VCaP (cell line): ENCODE data around the gene MED20.

ENCODE experiments used
- H3K27ac ChIP-seq: fragments of 450-650 bp; 2 replicates; pipeline ENCODE4 v1.5.1; 2017
- CTCF ChIP-seq: fragments of 450-650 bp; conservative IDR thresholded peaks from 2 replicates; pipeline ENCODE4 v1.5.1; 2017; ENCODE audit warnings: mild to moderate bottlenecking, moderate library complexity

Gene MED20

GRCh38 chr6:41895300-41896233, 25.4 kb downstream of the MED20 start, which contains the start of gene USP49:
USP49 (minus strand) TSS chr6:41895375; CDS start chr6:41806983, 88,392 bp downstream.
- no peak for TF ChIP-seq CTCF
- H3K27ac ChIP-seq, result peak within 1 kb of the TSS; percentile 65

GRCh38 chr6:41894366-41895299, 26.3 kb downstream of the MED20 start:
- peak overlapping the region; percentile 65 for H3K27ac ChIP-seq
- no peak for TF ChIP-seq CTCF

- no peak overlapping the region for H3K27ac ChIP-seq
- no peak for TF ChIP-seq CTCF
Measured at GRCh38 chr6:41892921-41893564, 27.9 kb downstream of the MED20 start.

- no peak overlapping the region for H3K27ac ChIP-seq
- TF ChIP-seq CTCF, result no peak
Measured at GRCh38 chr6:41887331-41887751, 33.6 kb downstream of the MED20 start.

GRCh38 chr6:41885930-41886329, 35.0 kb downstream of the MED20 start:
- no peak overlapping the region for H3K27ac ChIP-seq
- TF ChIP-seq CTCF, result no peak

- no peak for TF ChIP-seq CTCF
- H3K27ac ChIP-seq, result no peak overlapping the region
Measured at GRCh38 chr6:41884957-41885356, 36.0 kb downstream of the MED20 start.
